COLO668 (cell line): Measurements from ENCODE around the gene KRTAP3-1.
A peak's percentile ranks its signal among the peaks of the same experiment; 100 is the strongest.
"Not testable (repeated sequence)": the region's sequence is repeated elsewhere in the genome, so short reads cannot be mapped to it uniquely, and the experiment has no call there.

Experiments used
- DNase-seq: peaks from one replicate; lab custom pipeline; 2025; ENCODE audit not compliant: unreplicated experiment; lab: John Stamatoyannopoulos, UW

The KRTAP3-1 gene

DNA sequence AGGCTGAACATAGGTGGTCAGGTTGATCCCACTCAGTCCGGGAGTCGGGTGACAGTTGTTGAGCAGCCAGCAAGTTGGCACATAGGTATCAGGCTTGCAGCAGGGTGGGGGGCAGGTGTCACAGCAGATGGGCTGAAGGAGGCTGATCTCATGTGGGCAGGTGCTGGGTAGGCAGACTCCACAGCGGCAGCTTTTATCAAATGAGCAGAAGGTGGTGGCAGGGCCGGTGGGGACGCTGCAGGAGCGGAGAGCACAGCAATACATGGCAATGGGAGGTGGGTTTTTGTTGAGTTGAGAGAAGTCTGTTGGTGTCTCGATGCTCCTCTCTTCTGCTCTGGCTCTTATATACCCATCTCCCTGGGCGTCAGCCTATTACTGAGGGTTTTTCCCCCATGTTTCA is at the start of gene KRTAP3-1:
Gene KRTAP3-1 (minus strand): TSS at position 318 of the 400 bp plus-strand sequence. CDS start 54 bp downstream, at position 264.
- peak; percentile 83 for DNase-seq

DNA sequence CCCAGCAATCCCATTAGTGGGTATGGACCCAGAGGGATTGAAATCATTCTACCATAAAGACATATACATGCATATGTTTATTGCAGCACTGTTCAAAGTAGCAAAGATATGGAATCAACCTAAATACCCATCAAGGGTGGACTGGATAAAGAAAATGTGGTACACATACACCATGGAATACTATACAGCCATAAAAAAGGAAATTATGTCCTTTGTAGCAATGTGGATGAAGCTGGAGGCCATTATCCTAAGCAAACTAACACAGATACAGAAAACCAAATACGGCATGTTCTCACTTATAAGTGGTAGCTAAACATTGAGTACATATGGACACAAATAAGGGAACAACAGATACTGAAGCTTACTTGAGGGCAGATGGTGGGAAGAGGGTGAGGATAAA is 48.6 kb upstream of the KRTAP3-1 start:
- DNase-seq, result no peak

DNA sequence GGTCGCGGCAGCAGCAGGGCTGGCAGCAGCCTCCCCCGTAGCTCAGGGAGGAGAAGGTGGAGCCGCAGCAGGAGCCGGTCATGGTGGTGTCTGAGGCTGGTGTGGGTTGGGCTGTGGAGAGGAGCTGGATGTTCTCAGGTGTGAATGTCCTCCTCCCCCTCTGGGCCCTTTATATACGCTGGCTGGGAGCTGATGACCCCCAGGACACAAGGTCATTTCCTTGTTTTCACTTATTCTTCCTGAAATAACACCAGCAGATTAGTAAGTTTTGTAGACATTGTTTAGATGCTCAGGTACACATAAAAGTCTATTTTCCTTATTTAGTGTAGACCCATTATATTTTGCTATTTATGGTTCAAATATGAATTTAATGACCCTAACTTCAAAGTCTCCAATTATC is 46.2 kb upstream of the KRTAP3-1 start, which contains the start of gene KRTAP2-2:
Gene KRTAP2-2 (minus strand): TSS at position 101 of the 400 bp plus-strand sequence. CDS start 19 bp downstream, at position 82.
- DNase-seq, result not testable (repeated sequence)

DNA sequence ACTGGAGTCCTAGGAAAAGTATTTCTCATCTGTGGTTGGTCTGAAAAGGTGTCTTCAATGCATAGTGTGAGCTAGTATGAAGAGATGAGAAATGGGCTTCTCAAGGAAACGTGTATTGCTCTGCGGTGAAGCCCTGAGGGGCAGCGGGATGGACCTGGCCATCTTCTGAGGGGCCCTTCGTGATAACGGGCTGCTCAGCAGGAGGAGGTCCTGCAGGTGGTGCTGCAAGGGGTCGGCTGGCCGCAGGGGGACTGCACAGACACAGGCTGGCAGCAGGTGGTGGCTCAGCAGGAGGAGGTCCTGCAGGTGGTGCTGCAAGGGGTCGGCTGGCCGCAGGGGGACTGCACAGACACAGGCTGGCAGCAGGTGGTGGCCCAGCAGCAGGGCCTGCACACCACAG is 45.6 kb upstream of the KRTAP3-1 start:
- DNase-seq, result not testable (repeated sequence)

DNA sequence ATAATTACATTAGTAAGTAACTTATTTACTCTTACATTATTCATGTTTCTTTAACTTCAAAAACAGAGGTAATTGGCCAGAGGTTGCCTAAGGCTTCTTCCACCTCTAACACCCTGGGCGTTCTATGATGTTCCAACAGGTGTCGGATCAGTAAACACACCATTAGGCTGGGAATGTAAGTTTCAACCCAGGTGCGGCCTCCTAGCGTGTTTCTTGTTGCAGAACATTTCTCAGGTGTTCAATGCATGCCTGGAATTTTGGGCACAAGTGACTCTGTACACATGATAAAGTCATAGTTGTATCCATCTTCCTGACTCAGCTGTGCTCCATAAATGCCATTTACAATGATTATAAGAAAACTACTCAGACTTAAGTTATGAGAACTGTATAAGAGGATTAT is 45.1 kb upstream of the KRTAP3-1 start:
- DNase-seq, result no peak

DNA sequence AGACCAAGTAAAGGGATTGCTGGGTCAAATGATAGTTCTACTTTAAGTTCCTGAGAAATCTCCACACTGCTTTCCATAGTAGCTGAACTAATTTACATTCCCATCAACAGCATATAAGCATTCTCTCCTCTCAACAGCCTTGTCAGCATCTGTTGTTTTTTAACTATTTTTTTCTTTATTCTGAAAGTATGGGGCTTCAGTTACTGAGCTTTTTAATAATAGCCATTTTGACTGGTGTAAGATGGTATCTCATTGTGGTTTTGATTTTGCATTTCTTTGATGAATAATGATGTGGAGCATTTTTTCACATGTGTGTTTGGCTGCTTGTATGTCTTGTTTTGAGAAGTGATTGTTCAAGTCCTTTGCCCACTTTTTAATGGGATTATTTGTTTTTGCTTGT is 43.6 kb upstream of the KRTAP3-1 start:
- DNase-seq, result no peak

DNA sequence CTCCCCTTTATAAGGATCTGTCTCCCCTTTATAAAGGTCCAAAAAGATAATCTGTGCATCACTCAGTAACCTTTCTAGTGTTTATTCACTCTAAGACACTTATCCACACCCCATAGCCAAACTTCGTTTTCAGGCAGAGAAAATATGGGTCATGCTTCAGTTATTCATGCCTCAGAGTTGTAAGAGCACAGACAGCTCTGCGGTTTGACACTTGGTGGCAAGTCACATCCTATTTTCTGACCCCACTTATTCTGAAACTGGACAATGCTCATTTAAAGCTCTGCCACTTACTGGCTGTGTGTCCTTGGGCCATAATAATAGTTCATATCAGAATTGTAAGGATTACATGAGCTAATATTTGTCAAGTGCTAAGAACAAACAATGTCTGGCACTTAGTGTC is 40.2 kb upstream of the KRTAP3-1 start:
- DNase-seq, result no peak

DNA sequence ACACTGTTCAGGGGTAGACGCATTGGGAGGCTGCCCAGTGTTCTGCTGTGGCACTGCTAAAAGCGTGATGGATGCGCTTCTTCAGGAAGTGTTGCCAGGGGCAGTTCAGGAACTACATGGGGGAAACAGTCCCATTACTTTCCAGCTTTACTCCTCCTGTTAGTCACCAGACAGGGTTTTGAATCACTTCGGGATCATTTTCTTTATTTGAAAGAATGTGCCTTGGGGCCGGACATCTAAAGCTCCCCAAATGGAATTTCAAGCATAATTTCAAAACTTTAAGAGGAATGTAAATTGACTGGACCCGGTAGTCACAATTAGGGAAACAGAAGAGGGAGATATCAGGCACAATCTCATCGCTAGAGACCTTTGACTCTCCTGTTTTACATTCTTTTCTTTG is 39.5 kb upstream of the KRTAP3-1 start:
- no peak for DNase-seq

DNA sequence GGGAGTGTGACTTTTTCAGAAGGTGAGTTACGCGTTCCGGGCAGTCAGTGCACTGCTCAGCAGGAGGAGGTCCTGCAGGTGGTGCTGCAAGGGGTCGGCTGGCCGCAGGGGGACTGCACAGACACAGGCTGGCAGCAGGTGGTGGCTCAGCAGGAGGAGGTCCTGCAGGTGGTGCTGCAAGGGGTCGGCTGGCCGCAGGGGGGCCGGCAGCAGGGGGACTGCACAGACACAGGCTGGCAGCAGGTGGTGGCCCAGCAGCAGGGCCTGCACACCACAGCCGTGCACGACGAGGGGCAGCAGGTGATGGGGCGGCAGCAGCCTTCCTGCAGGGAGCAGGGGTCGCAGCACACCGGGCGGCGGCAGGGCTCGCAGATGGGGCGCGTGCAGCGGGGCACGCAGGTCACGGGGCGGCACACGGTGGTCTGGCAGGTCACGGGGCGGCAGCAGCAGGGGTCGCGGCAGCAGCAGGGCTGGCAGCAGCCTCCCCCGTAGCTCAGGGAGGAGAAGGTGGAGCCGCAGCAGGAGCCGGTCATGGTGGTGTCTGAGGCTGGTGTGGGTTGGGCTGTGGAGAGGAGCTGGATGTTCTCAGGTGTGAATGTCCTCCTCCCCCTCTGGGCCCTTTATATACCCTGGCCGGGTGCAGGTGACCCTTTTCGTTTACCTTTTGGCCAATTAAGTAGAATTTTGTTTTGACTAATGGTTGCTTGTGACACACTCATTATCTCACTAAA is 38.0 kb upstream of the KRTAP3-1 start, which contains the start of gene KRTAP2-1:
Gene KRTAP2-1 (minus strand): TSS at position 582 of the 731 bp plus-strand sequence. CDS start 49 bp downstream, at position 533.
- not testable (repeated sequence) for DNase-seq

DNA sequence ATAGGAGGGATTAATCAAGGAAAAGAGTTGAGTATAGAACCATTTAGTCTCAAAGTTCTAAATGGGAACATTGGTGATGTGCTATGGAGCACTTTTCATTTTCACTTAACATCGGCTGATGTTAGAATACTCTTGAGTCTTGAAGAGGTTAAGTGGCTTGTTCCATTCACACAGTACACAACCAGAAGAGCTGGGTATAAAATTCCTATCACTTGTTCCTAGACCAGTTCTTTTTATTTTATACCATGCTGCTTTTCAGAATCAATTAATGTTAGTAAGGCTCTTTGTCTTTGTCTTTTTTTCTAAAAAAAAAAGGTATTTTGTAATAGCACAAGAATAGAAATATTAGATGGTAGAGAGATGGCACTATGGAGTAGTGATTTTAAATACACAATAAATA is 34.0 kb upstream of the KRTAP3-1 start:
- no peak for DNase-seq

DNA sequence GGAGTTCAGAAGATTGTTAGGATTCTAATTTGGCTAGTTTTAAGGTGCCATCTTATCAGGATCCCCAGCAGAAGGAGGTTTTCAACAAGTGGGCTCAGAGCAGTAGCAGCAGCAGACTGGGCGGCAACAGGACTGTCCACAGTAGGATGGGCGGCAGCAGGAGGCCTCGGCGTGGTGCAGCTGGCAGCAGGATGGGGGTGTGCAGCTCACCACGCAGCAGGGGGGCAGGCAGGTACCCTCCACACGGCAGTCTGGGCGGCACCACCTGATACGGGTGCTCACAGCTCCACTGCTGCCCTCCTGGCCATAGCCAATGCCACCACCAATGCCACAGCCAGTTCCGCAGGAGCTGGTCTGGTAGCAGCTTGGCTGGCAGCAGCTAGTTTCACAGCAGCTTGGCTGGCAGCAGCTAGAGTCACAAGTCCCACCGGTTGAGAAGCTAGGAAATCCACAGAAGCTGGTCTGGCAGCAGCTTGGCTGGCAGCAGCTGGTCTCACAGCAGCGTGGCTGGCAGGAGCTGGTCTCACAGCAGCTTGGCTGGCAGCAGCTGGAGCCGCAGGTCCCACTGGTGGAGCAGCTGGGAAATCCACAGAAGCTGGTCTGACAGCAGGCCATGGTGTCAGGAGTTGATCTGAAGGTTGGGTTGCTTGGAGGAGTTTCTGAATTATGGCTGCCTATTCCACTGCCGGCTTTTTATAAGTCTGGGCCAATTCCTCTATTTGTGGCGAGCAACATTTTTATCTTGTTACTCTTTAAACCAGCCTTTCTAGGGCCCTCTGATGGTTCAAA is 32.0 kb upstream of the KRTAP3-1 start, which contains the start of gene KRTAP1-1:
Gene KRTAP1-1 (minus strand): TSS at position 668 of the 789 bp plus-strand sequence. CDS start 53 bp downstream, at position 615.
- peak; percentile 18 for DNase-seq

DNA sequence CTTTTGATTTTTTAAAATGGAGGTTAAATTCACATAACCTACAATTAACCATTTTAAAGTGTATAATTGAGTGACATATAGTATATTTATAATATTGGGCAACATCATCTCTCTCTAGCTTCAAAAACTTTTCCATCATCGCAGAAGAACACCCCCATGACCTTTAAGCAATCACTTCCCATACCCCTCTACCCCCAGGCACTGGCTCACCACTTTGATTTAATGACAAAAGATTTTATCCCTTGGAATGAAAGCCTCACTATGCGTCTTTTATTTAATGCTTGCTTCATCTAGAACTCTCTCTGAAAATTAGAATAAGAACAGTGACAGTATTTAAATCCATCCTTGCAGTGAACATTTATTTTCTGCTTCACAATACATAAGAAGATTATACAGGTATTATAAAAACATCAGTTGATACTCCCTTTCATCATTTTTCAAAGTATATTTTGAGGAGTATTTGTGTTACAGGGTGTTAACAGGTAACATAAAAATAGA is 29.0 kb upstream of the KRTAP3-1 start:
- DNase-seq, result no peak

DNA sequence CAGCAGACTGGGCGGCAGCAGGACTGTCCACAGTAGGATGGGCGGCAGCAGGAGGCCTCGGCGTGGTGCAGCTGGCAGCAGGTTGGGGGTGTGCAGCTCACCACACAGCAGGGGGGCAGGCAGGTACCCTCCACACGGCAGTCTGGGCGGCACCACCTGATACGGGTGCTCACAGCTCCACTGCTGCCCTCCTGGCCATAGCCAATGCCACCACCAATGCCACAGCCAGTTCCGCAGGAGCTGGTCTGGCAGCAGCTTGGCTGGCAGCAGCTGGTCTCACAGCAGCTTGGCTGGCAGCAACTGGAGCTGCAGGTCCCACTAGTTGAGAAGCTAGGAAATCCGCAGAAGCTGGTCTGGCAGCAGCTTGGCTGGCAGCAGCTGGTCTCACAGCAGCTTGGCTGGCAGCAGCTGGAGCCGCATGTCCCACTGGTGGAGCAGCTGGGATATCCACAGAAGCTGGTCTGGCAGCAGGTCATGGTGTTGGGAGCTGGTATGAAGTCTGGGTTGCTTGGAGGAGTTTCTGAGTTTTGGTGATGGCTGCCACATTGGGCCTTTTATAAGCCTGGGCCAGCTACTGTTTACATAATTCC is 25.5 kb upstream of the KRTAP3-1 start, which contains the start of gene KRTAP1-3:
Gene KRTAP1-3 (minus strand): TSS at position 529 of the 590 bp plus-strand sequence. CDS start 53 bp downstream, at position 476.
- peak; percentile 8 for DNase-seq

DNA sequence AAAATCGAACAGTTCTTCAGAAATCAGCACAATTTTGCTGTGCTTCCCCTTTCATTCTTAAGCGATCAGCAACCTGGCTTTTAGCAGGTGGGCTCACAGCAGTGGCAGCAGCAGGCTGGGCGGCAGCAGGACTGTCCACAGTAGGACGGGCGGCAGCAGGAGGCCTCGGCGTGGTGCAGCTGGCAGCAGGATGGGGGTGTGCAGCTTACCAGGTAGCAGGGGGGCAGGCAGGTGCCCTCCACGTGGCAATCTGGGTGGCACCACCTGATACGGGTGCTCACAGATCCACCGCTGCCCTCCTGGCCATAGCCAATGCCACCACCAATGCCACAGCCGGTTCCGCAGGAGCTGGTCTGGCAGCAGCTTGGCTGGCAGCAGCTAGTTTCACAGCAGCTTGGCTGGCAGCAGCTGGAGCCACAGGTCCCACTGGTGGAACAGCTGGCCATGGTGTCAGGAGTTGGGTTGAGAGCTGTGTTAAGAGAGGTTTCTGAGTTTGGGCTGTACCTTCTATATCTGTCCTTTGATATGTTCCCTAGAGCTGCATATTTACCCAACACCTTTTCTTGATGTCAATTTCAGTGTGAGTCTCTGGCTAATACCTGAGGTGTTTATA is 20.8 kb upstream of the KRTAP3-1 start, which contains the start of gene KRTAP1-4:
Gene KRTAP1-4 (minus strand): TSS at position 563 of the 613 bp plus-strand sequence. CDS start 117 bp downstream, at position 446.
- DNase-seq, result no peak

DNA sequence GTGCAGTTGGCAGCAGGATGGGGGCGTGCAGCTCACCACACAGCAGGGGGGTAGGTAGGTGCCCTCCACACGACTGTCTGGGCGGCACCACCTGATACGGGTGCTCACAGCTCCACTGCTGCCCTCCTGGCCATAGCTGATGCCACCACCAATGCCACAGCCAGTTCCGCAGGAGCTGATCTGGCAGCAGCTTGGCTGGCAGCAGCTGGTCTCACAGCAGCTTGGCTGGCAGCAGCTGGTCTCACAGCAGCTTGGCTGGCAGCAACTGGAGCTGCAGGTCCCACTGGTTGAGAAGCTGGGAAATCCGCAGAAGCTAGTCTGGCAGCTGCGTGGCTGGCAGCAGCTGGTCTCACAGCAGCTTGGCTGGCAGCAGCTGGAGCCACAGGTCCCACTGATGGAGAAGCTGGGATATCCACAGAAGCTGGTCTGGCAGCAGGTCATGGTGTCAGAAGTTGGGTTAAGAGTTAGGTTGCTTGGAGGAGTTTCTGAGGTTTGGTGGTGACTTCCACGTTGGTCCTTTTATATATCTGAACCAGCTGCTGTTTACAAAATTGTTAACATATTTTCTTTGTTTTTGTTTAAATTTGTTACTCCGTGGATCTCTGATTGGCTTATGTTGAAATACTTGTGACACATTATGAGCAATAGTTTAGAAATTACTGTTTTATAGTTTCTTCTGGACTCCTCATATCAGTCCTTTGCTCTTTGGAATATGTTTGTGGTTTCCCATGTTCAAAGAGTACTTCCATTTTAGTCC is 18.0 kb upstream of the KRTAP3-1 start, which contains the start of gene KRTAP1-5:
Gene KRTAP1-5 (minus strand): TSS at position 494 of the 757 bp plus-strand sequence. CDS start 53 bp downstream, at position 441.
- DNase-seq, result peak; percentile 5

DNA sequence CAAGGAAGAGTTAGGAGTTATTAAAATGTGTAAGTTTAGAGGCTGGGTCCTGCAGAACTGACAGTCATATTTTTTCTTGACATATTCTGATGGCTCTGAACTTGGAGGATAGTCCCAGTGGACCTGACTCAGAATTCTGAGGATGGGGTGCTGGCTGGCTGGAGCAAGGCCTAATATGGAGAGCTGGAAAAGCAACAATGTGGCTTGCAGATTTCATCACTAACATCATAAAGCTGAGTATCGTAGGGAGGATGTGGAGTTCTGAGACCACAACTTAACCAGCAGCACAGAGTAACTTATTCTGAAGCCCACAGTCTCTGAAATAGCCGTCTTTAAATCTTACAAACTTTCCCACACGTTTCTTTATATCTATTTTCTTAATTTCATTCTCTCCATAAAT is 15.8 kb upstream of the KRTAP3-1 start:
- DNase-seq, result no peak

DNA sequence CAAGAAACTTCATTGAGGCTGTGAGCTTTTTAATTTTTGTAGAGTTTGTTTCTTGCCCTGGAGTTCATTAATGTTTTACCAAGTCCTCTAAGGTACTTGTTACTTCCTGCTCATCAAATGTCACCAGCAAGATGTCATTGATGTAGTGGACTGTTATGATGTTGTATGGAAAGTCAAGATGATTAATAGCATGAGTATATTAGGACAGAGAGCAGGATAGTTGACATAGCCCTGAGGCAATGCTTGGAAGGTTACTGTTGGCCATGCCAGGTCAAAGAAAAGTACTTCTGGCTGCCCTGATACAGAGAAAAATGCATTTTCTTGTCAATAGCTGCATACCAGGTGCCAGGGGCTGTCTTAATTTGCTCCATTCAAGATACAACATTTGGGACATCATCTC is 11.4 kb upstream of the KRTAP3-1 start:
- no peak for DNase-seq

DNA sequence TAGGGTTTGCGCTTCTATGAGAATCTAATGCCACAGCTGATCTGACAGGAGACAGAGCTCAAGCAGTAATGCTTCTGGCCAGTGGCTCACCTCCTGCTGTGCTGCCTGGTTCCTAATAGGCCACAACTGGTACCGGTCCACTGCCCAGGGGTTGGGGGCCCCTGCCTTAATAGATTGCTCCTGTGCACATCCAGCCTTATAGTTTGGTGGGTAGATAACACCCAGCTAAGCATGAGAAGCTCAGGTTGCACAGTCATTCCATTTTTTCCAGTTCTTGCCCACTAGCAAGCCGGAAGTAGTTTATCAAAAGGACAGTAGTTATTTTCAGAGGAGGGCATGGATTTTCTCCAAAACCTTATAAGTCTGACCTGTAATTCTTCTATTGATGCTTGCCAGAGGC is 10.5 kb upstream of the KRTAP3-1 start:
- DNase-seq, result no peak

DNA sequence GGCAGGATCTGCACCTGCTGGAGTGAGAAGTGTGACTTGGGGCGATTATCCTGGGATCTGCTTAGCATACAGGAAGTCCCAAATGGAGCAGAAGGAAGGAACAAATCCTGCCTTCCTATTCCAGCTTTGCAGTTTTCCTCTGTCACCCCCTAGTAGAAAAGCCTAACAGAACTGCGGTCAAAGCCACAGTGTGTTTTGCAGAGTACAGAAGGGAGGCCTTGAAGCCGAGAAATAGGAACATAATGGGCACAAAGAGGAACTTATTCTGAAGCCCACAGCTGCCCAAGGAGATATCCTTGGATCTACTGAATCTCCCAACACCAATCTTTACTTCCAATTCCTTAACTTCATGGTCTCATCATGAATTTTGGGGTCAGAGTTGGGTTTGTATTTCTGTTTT is 9.6 kb upstream of the KRTAP3-1 start:
- no peak for DNase-seq
